Measurements from ENCODE around the gene DNAL1.
"Not testable (repeated sequence)": the region's sequence is repeated elsewhere in the genome, so short reads cannot be mapped to it uniquely, and the experiment has no call there.

Gene DNAL1

GRCh38 chr14:73645248-73645610 lies 443 bp downstream of the DNAL1 start:
- DNase-seq, result no peak

DNA sequence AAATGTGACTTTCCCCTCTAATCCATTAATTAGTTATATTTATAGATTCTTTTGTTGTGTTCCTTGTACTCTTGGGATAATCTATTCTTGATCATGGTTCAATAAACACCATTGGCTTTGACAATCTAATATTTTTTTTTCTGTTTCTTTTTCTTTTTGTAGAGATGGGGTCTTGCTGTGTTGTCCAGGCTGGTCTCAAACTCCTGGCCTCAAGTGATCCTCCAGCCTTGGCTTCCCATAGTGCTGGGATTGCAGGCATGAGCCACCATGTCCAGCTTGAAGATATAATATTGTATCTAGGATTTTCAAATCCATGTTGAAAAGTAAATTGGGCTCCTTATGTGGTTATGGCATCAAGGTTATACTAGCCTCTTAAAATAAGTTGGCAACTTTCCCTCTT lies 6.2 kb downstream of the DNAL1 start:
- no peak for DNase-seq

DNA sequence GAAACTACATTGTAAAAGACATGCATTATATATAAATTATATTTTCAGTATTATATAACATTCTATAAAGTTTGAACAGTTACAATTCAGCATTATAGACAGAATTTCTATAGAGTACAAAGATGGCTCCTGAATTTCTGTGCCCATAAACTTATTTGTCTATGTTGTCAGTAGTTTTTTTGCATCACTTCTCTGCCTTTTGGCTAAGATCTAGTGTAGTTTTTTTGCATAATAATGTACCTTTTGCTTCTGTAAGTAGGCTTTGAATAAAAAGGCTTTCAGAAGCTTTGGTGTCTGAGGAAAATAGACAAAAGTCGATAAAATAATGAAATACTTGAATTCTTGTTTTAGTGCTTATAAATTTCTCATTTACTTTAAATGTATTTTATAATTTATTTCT lies 11.1 kb downstream of the DNAL1 start:
- no peak for DNase-seq

GRCh38 chr14:73659202-73659601 lies 14.4 kb downstream of the DNAL1 start:
- not testable (repeated sequence) for DNase-seq

GRCh38 chr14:73660511-73660910 lies 15.7 kb downstream of the DNAL1 start:
- DNase-seq, result no peak

GRCh38 chr14:73661872-73662271 lies 17.1 kb downstream of the DNAL1 start:
- DNase-seq, result no peak

DNA sequence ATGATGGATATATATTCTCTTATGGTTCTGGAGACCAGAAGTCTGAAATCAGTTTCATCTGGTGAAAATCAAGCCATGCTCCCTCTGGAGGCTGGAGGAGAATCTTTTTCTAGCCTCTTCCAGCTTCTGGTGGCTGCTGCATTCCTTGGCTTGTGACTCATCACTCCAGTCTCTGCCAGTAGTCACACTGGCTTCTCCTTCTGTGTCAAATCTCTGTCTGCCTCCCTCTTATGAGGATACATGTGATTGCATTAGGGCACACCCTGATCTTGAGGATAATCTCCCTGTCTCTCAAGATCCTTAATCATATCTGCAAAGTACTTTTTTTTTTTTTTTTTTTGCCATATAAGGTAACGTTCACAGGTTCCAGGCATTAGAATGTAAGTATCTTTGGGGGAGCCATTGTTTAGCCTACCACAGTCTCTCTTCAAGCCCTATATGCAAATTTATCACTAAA lies 17.7 kb downstream of the DNAL1 start:
- no peak for DNase-seq

GRCh38 chr14:73663548-73664212 lies 18.9 kb downstream of the DNAL1 start:
- DNase-seq, result no peak

DNA sequence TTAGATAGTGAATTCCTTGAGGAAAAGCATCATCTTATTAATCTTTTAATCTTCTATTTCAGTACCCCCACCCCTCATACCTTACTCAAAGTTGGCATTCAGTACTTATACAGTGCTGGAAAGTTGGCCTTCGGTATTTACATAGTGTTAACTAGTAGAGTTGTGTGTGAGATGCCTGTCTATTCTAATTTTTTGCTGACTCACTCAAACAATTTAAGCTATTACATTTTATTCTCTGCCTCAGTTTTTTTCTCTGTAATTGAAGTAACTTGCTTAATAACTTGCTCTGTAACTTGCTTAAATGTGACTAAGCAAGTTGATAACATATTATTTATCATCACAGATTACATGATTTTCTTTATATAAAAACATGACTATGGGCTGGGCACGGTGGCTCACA lies 20.3 kb downstream of the DNAL1 start:
- DNase-seq, result no peak

- no peak for DNase-seq
Measured at GRCh38 chr14:73666583-73666982, 21.8 kb downstream of the DNAL1 start.

GRCh38 chr14:73667854-73668253 lies 23.1 kb downstream of the DNAL1 start:
- DNase-seq, result no peak

DNA sequence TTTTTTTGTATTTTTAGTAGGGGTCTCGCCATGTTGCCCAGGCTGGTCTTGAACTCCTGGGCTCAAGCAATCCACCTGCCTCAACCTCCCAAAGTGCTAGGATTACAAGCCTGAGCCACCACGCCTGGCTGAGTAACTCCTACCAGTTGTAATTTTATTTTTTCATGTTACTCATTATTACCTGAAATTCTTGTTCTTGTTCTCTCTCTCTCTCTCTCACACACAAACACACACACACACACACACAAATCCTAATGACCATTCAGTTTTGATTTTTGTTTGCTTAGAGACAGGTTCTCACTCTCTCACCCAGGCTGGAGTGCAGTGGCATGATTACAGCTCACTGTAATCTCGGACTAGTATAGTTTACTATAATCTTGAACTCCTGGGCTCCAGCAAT lies 30.2 kb downstream of the DNAL1 start:
- no peak for DNase-seq

DNA sequence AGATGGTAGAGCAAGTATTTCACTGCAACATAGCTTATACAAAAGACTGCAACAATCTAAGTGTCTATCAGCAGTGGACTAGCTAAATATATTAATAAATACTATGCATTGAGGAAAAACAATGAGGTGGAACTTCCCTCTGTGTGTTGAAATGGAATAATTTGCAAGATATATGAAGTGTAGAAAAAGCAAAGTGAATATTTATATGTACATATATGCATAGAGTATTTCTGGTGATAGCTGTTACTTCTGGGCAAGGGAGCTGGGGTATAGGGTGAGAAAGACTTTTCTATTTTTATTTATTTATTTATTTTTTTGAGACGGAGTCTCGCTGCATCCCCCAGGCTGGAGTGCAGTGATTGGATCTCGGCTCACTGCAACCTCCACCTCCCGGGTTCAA lies 33.9 kb downstream of the DNAL1 start:
- no peak for DNase-seq

- DNase-seq, result no peak
Measured at GRCh38 chr14:73680821-73681220, 36.0 kb downstream of the DNAL1 start.

DNA sequence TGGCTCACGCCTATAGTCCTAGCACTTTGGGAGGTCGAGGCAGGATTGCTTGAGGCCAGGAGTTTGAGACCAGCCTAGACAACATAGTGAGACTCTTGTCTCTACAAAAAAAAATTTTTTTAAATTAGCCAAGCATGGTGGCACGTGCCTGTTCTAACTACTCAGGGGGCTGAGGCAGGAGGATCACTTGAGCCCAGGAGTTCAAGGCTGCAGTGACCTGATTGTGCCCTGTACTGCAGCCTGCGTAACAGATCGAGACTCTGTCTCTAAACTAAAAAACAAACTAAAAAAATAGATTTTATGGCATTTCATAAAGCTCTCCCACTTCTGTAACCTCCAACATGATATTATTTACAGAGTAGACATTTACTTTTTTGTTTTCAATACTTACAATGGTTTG lies 39.8 kb downstream of the DNAL1 start:
- no peak for DNase-seq

GRCh38 chr14:73685328-73685727 lies 40.5 kb downstream of the DNAL1 start:
- no peak for DNase-seq

- no peak for DNase-seq
Measured at GRCh38 chr14:73686901-73687300, 42.1 kb downstream of the DNAL1 start.

DNA sequence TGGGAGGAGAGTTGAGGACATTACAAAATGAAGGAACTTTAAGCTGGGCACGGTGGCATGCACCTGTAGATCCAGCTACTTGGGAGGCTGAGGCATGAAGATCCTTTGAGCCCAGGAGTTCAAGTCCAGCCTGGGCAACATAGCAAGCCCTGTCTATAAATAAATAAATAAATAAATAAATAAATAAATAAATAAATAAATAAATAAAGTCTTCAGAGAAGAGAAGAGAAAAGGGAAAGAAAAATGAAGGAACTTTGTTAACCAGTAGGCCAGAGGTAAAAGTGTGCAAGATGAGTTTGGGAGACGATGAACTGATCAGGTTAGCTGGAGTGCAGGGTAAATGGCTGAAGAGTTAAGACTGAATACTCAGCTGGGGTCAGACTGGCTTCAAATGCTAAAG lies 49.3 kb downstream of the DNAL1 start:
- DNase-seq, result no peak

DNA sequence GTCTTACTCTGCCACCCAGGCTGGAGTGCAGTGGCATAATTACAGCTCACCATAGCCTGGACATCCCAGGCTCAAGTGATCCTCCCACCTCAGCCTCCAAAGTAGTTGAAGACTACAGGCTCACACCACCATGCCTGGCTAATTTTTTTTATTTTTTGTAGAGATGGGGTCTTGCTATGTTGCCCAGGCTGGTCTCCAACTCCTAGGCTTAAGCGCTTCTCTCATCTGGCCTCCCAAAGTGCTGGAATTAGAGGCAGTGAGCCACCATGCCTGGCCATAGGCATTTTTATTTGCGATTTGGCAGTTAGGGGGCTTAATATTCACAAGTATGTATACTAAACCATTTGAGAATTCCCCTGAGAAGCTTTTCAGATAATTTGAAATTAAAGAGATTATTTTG lies 50.3 kb downstream of the DNAL1 start:
- no peak for DNase-seq

- DNase-seq, result no peak
Measured at GRCh38 chr14:73695997-73696396, 51.2 kb downstream of the DNAL1 start.

- no peak for DNase-seq
Measured at GRCh38 chr14:73696466-73697400, 51.9 kb downstream of the DNAL1 start.

GRCh38 chr14:73700325-73700724 lies 55.5 kb downstream of the DNAL1 start:
- DNase-seq, result no peak

DNA sequence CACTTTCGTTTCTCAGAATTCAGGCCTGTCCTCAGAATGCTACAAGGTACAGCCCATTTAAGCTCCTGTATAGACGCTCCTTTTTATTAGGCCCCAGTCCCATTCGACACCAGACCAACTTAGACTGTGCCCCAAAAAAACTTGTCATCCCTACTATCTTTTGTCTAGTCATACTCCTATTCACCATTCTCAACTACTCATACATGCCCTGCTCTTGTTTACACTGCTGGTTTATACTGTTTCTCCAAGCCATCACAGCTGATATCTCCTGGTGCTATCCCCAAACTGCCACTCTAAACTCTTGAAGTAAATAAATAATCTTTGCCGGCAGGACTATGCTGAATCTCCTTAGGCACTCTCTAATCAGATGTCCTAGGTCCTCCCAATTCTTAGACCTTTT lies 63.3 kb downstream of the DNAL1 start:
- DNase-seq, result not testable (repeated sequence)

- no peak for DNase-seq
Measured at GRCh38 chr14:73709904-73710469, 65.2 kb downstream of the DNAL1 start.

All from CD4-positive, alpha-beta T cell treated with Interleukin-21 for 1 hour (primary cell).